ENCODE measurements around the gene FSTL4. TPM values are rescaled to one million over a fixed set of nuclear protein-coding genes. Genes with fewer than 3 reads are reported as not detected.
A peak's percentile ranks its signal among the peaks of the same experiment; 100 is the strongest.

FSTL4 gene
- total and polyA plus RNA-seq, 2 of the 13 experiments (the other 11 are each of a cell fraction or from before 2014, with no cell fraction given) = 2.1 to 3.0 TPM

DNA sequence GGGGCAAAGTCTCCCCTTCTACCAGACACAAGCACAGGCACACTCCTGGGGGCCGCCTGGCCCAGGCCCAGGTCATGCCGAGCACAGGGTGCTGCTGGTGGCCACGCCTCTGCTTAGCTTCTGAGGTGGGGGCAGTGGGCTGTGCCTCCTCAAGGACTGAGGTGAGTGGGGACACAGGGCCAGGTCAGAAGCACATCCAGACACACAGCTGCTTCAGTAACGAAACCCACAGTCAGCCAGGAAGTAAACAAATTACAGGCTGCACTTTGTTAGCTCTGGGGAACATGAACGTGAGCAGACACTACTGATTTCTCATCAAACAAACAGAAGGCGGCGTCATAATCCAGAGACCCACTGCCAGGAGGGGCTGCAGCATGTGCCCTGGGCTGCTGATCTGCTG lies 368.1 kb downstream of the FSTL4 start (continued):
- peak; percentile 16; the same call in 1 of the 2 replicates for TF ChIP-seq THRA (CRISPR knock-in tag; IDR thresholded peaks at IDR 0.05; ENCODE audit: borderline replicate concordance)
- no peak for TF ChIP-seq U2AF2 (IDR thresholded peaks at IDR 0.05; ENCODE audit: low read depth, low read length)
- TF ChIP-seq SALL1 (CRISPR knock-in tag; IDR thresholded peaks at IDR 0.05) = peak; percentile 85
- no peak for TF ChIP-seq EEA1 (CRISPR knock-in tag; IDR thresholded peaks at IDR 0.05; ENCODE audit: borderline replicate concordance)
- TF ChIP-seq ZBTB10 (CRISPR knock-in tag; IDR thresholded peaks at IDR 0.05; ENCODE audit: borderline replicate concordance) = no peak
- no peak for TF ChIP-seq ZNF574 (CRISPR knock-in tag; IDR thresholded peaks at IDR 0.05)
- TF ChIP-seq SAP130 (CRISPR knock-in tag; IDR thresholded peaks at IDR 0.05; ENCODE audit: low read depth) = peak; percentile 43
- TF ChIP-seq ZSCAN29 (CRISPR knock-in tag; conservative IDR thresholded peaks at IDR 0.05) = no peak
- TF ChIP-seq GABPB1 (CRISPR knock-in tag; IDR thresholded peaks at IDR 0.05) = peak; percentile 33; the same call in 1 of the 2 replicates
- TF ChIP-seq SYNCRIP (IDR thresholded peaks at IDR 0.05; ENCODE audit: insufficient read depth, low read depth, low read length) = no peak
- TF ChIP-seq HNF4A (CRISPR knock-in tag; IDR thresholded peaks at IDR 0.05) = peak; percentile 47; the same call in 1 of the 2 replicates
- TF ChIP-seq, protein P1, sequence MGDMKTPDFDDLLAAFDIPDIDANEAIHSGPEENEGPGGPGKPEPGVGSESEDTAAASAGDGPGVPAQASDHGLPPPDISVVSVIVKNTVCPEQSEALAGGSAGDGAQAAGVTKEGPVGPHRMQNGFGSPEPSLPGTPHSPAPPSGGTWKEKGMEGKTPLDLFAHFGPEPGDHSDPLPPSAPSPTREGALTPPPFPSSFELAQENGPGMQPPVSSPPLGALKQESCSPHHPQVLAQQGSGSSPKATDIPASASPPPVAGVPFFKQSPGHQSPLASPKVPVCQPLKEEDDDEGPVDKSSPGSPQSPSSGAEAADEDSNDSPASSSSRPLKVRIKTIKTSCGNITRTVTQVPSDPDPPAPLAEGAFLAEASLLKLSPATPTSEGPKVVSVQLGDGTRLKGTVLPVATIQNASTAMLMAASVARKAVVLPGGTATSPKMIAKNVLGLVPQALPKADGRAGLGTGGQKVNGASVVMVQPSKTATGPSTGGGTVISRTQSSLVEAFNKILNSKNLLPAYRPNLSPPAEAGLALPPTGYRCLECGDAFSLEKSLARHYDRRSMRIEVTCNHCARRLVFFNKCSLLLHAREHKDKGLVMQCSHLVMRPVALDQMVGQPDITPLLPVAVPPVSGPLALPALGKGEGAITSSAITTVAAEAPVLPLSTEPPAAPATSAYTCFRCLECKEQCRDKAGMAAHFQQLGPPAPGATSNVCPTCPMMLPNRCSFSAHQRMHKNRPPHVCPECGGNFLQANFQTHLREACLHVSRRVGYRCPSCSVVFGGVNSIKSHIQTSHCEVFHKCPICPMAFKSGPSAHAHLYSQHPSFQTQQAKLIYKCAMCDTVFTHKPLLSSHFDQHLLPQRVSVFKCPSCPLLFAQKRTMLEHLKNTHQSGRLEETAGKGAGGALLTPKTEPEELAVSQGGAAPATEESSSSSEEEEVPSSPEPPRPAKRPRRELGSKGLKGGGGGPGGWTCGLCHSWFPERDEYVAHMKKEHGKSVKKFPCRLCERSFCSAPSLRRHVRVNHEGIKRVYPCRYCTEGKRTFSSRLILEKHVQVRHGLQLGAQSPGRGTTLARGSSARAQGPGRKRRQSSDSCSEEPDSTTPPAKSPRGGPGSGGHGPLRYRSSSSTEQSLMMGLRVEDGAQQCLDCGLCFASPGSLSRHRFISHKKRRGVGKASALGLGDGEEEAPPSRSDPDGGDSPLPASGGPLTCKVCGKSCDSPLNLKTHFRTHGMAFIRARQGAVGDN (CRISPR knock-in tag; IDR thresholded peaks at IDR 0.05) = peak; percentile 60
- TF ChIP-seq PAXIP1 (CRISPR knock-in tag; conservative IDR thresholded peaks at IDR 0.05) = peak; percentile 72
- 0 out of 2 replicates have a peak, but pooled peaks have one; percentile 39 for TF ChIP-seq TGIF2 (CRISPR knock-in tag; IDR thresholded peaks at IDR 0.05)

Measured in HepG2 (cell line).